HepG2 (cell line): ENCODE results near the gene ABCC3. TPM values are rescaled to one million over a fixed set of nuclear protein-coding genes. Genes with fewer than 3 reads are reported as not detected.

Experiments used
- HNRNPL ChIP-seq: fragments of 200-400 bp; formaldehyde crosslinking; IDR thresholded peaks from 2 replicates; pipeline ENCODE4 v1.6.1; 2017; ENCODE audit warnings: mild to moderate bottlenecking, low read depth, low read length
- ZBTB40 ChIP-seq, 2 experiments: fragments of 450-650 bp in 1 of 2; sonication (generic) in 1 of 2; formaldehyde crosslinking in 1 of 2; IDR thresholded peaks; 2 replicates each; pipeline versions ENCODE4 v1.6.1 to v1.8.0; 2016 to 2022; ENCODE audit warnings: antibody characterized with exemption in 1 of 2, mild to moderate bottlenecking in 1 of 2, missing genetic modification reagents in 1 of 2
- ZNF569 ChIP-seq: sonication (generic); formaldehyde crosslinking; IDR thresholded peaks from 2 replicates; pipeline ENCODE4 v1.5.0; 2020; ENCODE audit warnings: mild to moderate bottlenecking, missing genetic modification reagents, moderate library complexity, borderline replicate concordance
- polyA plus RNA-seq, 8 experiments: library from polyadenylated mRNA; depleted of rRNA in 3 of 8; stranded (reverse) in 7 of 8; unstranded in 1 of 8; fragments of >200 nt; fragmentation: Illumina TruSeq in 4 of 8; extraction: Trizol in 4 of 8; gene quantifications; 2 replicates each; pipeline versions ENCODE4 v1.2.1 to v1.2.3, GENCODE V29; 2011 to 2016; ENCODE audit warnings: low read depth in 4 of 8, missing spikeins in 1 of 8, mixed read lengths in 1 of 8; ENCODE audit not compliant: insufficient read depth in 1 of 8
- total RNA-seq, 5 experiments: library from RNA; depleted of rRNA; stranded (reverse); fragments of >200 nt; fragmentation: Illumina TruSeq; extraction: Trizol; gene quantifications; 2 replicates each; pipeline ENCODE4 v1.2.3, GENCODE V29; 2016; ENCODE audit warnings: low read depth in 1 of 5

The ABCC3 gene
- total and polyA plus RNA-seq, 2 of the 13 experiments (the other 11 are each of a cell fraction or from before 2014, with no cell fraction given): 25.2 to 50.7 TPM

DNA sequence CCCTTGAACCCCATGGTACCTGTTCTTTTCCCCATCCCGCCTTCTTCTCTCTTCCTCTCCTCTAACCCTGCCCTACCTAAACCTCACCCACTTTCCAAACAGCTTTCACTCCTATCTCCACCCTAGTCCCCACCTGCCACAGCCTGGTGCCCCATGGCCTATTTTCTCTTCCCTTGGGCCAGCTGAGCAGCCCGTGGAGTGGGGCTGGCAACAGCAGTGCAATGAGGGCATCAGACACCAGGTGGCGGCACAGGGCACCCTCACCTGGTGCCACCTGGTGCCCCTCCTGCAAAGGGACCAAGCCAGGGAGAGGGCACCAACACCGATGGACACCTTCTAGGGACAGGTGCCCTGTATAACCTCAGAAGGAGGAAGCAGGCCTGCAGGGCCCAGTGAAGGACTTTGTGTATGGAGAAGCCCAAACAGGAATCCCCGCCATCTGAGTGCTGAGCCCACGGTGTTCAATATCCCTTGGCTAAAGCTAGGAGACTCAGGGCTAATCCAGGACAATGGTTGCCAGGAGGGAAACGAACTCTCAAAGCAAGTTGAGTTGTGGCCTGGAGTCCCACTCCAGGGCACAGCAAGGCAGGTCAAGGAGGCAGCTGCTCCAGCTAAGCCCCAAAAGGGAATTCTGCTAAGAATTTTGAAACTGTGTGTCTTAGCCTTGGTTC lies 4.0 kb upstream of the ABCC3 start (continued):
- peak; percentile 100 for TF ChIP-seq HNRNPL
- no peak for TF ChIP-seq ZBTB40 (IDR thresholded peaks at IDR 0.05)
- 0 out of 2 replicates have a peak, but pooled peaks have one; percentile 26 for TF ChIP-seq ZBTB40 (CRISPR knock-in tag; IDR thresholded peaks at IDR 0.05)
- no peak for TF ChIP-seq ZNF569 (CRISPR knock-in tag)
